OCI-LY1 (cell line): ENCODE data around the gene SLC39A11.

ENCODE experiments used
- H2AFZ ChIP-seq: fragments of 200-600 bp; sonication (generic), shearing (Covaris generic); 2 replicates; pipeline ENCODE4 v1.6.0; 2014; ENCODE audit warnings: antibody characterized with exemption, mild to moderate bottlenecking, low read length
- H3F3A ChIP-seq: fragments of 200-600 bp; sonication (generic), shearing (Covaris generic); 2 replicates; pipeline ENCODE4 v1.6.0; 2014; ENCODE audit warnings: mild to moderate bottlenecking, antibody characterized with exemption, low read length, moderate library complexity; ENCODE audit not compliant: insufficient read depth
- H3K27ac ChIP-seq: fragments of 200-600 bp; sonication (generic); 2 replicates; pipeline ENCODE4 v1.5.1; 2014; ENCODE audit warnings: low read length, mixed run types, mild to moderate bottlenecking, low read depth; ENCODE audit not compliant: poor library complexity, severe bottlenecking
- H3K27me3 ChIP-seq: fragments of 200-600 bp; sonication (generic); 2 replicates; pipeline ENCODE4 v1.6.0; 2014; ENCODE audit warnings: antibody characterized with exemption, mild to moderate bottlenecking, low read length, moderate library complexity; ENCODE audit not compliant: insufficient read depth
- H3K36me3 ChIP-seq: fragments of 200-600 bp; sonication (generic); 2 replicates; pipeline ENCODE4 v1.6.1; 2014; ENCODE audit warnings: mild to moderate bottlenecking, antibody characterized with exemption, low read length, moderate library complexity, mixed read lengths; ENCODE audit not compliant: insufficient read depth
- H3K4me1 ChIP-seq: fragments of 200-600 bp; sonication (generic); 2 replicates; pipeline ENCODE4 v1.5.1; 2014; ENCODE audit warnings: mild to moderate bottlenecking, low read length, moderate library complexity; ENCODE audit not compliant: insufficient read depth, severe bottlenecking
- H3K4me2 ChIP-seq: fragments of 200-600 bp; sonication (generic), shearing (Covaris generic); 2 replicates; pipeline ENCODE4 v1.6.1; 2014; ENCODE audit warnings: low read length
- H3K4me3 ChIP-seq: fragments of 200-600 bp; sonication (generic); 2 replicates; pipeline ENCODE4 v1.5.1; 2014; ENCODE audit warnings: low read length, low read depth, mild to moderate bottlenecking, mixed read lengths; ENCODE audit not compliant: poor library complexity, severe bottlenecking
- H3K79me2 ChIP-seq: fragments of 200-600 bp; shearing (Covaris generic); 2 replicates; pipeline ENCODE4 v1.6.1; 2016; ENCODE audit warnings: mixed run types, low read length, mixed read lengths; ENCODE audit not compliant: insufficient read depth
- H3K9ac ChIP-seq: fragments of 200-600 bp; sonication (generic), shearing (Covaris generic); 2 replicates; pipeline ENCODE4 v1.6.1; 2014; ENCODE audit warnings: mild to moderate bottlenecking, low read length, mixed read lengths
- H3K9me2 ChIP-seq: fragments of 200-600 bp; sonication (generic), shearing (Covaris generic); 2 replicates; pipeline ENCODE4 v1.6.1; 2014; ENCODE audit warnings: low read depth, mild to moderate bottlenecking, low read length, mixed read lengths
- H3K9me3 ChIP-seq: fragments of 200-600 bp; shearing (Covaris generic); 2 replicates; pipeline ENCODE4 v1.6.1; 2014; ENCODE audit warnings: low read length, mixed read lengths
- H4K20me1 ChIP-seq: fragments of 200-600 bp; sonication (generic), shearing (Covaris generic); 2 replicates; pipeline ENCODE4 v1.6.0; 2016; ENCODE audit warnings: mild to moderate bottlenecking, low read length; ENCODE audit not compliant: insufficient read depth
- CTCF ChIP-seq: fragments of 200-600 bp; sonication (generic), shearing (Covaris generic); IDR thresholded peaks from 2 replicates; pipeline ENCODE4 v1.5.1; 2017; ENCODE audit warnings: mild to moderate bottlenecking, antibody characterized with exemption, low read length, moderate library complexity, mixed read lengths
- EZH2 ChIP-seq: fragments of 200-600 bp; sonication (generic), shearing (Covaris generic); IDR thresholded peaks from 2 replicates; pipeline ENCODE4 v1.8.0; 2017; ENCODE audit warnings: borderline replicate concordance, mixed run types, mild to moderate bottlenecking, antibody characterized with exemption, low read length, moderate library complexity, mixed read lengths

The SLC39A11 gene

GRCh38 chr17:72602517-72603419 is 489.7 kb downstream of the SLC39A11 start:
- no peak overlapping the region for H3K9ac ChIP-seq
- peaks cover 4% of the 10 kb centered on the region; the same call in 1 of the 2 replicates for H3K9me3 ChIP-seq
- no peak overlapping the region for H3K4me3 ChIP-seq
- H3K79me2 ChIP-seq = no peaks in the 10 kb centered on the region
- no peak overlapping the region for H2AFZ ChIP-seq
- H3K4me1 ChIP-seq = no peaks in the 10 kb centered on the region
- TF ChIP-seq CTCF = no peak
- TF ChIP-seq EZH2 = no peak
- no peak overlapping the region for H3K27ac ChIP-seq
- H4K20me1 ChIP-seq = no peaks in the 10 kb centered on the region
- no peaks in the 10 kb centered on the region for H3K36me3 ChIP-seq
- peaks cover 3% of the 10 kb centered on the region; the same call in 1 of the 2 replicates for H3K27me3 ChIP-seq
- H3F3A ChIP-seq = no peaks in the 10 kb centered on the region
- H3K4me2 ChIP-seq = no peak overlapping the region
- H3K9me2 ChIP-seq = no peaks in the 10 kb centered on the region

GRCh38 chr17:72600934-72601333 is 491.6 kb downstream of the SLC39A11 start:
- H3K9me2 ChIP-seq = no peaks in the 10 kb centered on the region
- no peak overlapping the region for H3K4me2 ChIP-seq
- H3K36me3 ChIP-seq = no peaks in the 10 kb centered on the region
- TF ChIP-seq CTCF (no peak), EZH2 (no peak)
- no peaks in the 10 kb centered on the region for H3F3A ChIP-seq
- H3K9ac ChIP-seq = no peak overlapping the region
- H2AFZ ChIP-seq = no peak overlapping the region
- H3K27ac ChIP-seq = no peak overlapping the region
- no peaks in the 10 kb centered on the region for H3K4me1 ChIP-seq
- no peaks in the 10 kb centered on the region for H3K9me3 ChIP-seq
- H4K20me1 ChIP-seq = no peaks in the 10 kb centered on the region
- no peaks in the 10 kb centered on the region for H3K79me2 ChIP-seq
- H3K4me3 ChIP-seq = no peak overlapping the region
- peaks cover 3% of the 10 kb centered on the region; the same call in 1 of the 2 replicates for H3K27me3 ChIP-seq

GRCh38 chr17:72599891-72600290 is 492.6 kb downstream of the SLC39A11 start:
- peaks cover 3% of the 10 kb centered on the region; the same call in 1 of the 2 replicates for H3K27me3 ChIP-seq
- H3K4me2 ChIP-seq = no peak overlapping the region
- no peak overlapping the region for H3K9ac ChIP-seq
- H3K79me2 ChIP-seq = no peaks in the 10 kb centered on the region
- TF ChIP-seq EZH2 (no peak), CTCF (no peak)
- no peaks in the 10 kb centered on the region for H3F3A ChIP-seq
- no peak overlapping the region for H3K27ac ChIP-seq
- no peaks in the 10 kb centered on the region for H3K9me3 ChIP-seq
- H3K4me1 ChIP-seq = no peaks in the 10 kb centered on the region
- H4K20me1 ChIP-seq = no peaks in the 10 kb centered on the region
- H2AFZ ChIP-seq = no peak overlapping the region
- no peaks in the 10 kb centered on the region for H3K36me3 ChIP-seq
- H3K9me2 ChIP-seq = no peaks in the 10 kb centered on the region
- no peak overlapping the region for H3K4me3 ChIP-seq
